GM13977 (cell line): ENCODE data around the gene SPNS2.

Source experiments
- DNase-seq: peaks from one replicate; pipeline ENCODE4 v3.0.0; 2012; ENCODE audit warnings: low spot score
- CTCF ChIP-seq: IDR thresholded peaks from 2 replicates; pipeline ENCODE4 v1.5.1; 2012; ENCODE audit warnings: mild to moderate bottlenecking, control low read depth; ENCODE audit not compliant: insufficient read depth; ENCODE audit errors: extremely low read depth, missing control alignments
- in situ Hi-C: fragments of 300-500 bp; cut with MboI; formaldehyde crosslinking; loops from one replicate; pipeline ENCODE4 v1.12.0; 2022; ENCODE audit warnings: low sequenced_read_pairs, low pct_unique_long_range_greater_than_20kb, mixed read lengths, inconsistent platforms; ENCODE audit not compliant: unreplicated experiment

SPNS2 gene

DNA sequence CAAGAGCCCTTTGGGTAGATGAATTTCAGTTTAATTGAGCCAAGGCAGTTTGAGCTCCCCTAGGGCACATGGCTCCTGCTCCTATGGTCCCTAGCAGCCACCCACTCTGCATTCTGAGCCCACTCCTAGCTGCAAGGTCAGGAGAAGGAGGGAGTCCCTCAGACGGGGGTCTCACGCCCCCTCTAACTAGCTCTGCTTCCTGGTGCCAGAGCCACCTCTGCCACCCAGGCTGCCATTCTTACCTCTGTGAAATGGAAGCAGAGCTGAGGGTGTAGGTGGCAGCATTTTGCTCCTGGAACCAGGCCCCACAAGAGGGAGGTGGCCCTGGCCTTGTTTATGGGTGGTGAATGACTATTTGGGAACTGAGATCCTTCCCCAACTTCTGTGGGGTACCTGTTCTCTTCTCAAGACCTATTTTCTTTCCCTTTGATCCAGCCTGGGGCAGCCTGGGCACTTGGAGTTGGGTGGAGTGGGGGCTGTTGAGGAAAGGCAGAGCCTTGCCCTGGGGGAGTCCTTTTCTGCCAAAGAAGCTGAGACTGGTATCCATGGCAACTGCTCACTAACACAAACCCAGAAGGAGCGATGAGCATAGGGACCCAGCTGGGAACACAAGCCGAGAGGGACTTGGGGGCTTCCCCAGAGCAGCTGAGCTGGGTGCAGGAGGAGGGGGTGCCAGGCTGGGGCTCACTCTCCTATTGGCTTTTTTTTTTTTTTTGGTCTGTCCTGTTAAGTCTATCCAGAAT, 4.8 kb downstream of the SPNS2 start:
- in situ Hi-C loops = no loop called here
- DNase-seq = no peak
- no peak for TF ChIP-seq CTCF

DNA sequence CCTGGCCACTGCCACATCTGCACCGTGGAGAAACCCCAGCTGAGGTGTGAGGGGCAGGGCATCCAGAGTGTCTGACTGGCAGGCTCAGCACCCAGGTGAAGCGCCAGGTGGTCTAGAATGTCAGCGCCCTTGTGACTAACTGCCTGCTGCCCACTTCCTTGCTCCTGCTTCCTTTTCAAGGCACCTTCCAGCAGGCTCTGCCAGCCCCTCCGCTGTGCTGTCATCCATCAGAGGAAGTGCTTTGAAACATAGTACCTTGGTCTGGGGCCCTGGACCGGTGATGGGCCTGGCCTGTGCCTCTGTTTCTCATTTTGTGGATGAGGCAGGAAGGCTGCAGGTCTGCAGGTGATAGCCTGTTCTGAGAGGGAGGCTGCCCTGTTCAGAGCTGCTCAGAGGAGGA, 5.5 kb downstream of the SPNS2 start:
- TF ChIP-seq CTCF = no peak
- in situ Hi-C loops = no loop called here
- no peak for DNase-seq

GRCh38 chr17:4505187-4505586, 6.5 kb downstream of the SPNS2 start:
- no peak for DNase-seq
- no peak for TF ChIP-seq CTCF
- in situ Hi-C loops = no loop called here

DNA sequence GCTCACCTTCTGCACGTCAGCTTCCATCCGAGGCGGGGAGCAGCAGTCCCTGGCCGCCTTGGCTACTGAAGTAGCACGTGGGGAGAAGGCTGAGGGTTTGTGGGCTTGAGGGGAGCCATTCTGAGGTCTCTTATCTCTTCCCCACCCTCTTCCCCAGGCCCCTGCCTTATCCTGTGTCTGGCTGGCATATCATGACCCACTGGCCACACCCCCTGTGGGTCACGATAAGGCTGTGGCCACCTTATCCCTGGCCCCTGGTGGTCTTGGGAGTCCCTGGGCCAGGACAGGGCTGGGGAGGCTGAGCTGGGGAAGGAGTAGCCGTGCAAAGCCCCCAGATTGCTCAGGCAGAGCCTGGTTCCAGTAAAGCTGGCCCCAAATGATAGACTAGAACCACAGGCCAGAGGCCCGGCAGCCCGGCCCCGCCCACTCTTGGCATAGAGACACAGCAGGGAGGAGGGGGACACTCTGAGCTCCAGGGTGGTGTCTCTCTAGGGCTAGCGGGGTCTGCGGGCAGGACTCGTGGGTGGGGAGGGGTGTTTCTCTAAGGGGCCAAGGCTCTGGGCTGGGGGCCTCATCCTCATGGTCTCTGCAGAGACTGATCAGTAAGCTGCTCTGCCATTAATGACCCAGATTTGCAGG, 7.6 kb downstream of the SPNS2 start:
- TF ChIP-seq CTCF = no peak
- DNase-seq = no peak
- in situ Hi-C loops = no loop called here

DNA sequence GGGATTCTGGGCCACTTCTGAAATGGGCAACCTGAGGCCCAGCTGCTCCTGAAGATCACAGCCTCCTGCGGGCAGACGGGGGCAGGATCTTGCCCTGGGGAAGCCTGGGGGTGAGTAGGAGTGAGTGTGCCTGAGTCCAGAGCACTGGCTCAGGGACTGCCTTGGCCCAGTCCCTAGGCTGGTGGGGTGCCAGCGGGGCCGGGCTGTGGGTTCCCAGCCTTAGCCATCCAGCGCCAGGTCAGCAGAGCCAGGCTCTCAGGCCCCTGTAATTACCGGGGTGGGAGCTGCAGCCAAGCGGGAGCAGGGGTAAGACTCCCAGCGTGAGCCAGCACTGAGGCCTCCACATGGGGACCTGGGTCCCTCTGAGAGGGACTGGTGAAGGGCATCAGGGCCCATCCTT, 8.2 kb downstream of the SPNS2 start:
- TF ChIP-seq CTCF = no peak
- in situ Hi-C loops = no loop called here
- no peak for DNase-seq

- DNase-seq = no peak
- in situ Hi-C loops = no loop called here
- TF ChIP-seq CTCF = no peak
Observed at GRCh38 chr17:4507361-4508111, 8.9 kb downstream of the SPNS2 start.
